ENCODE results near the gene SEC61G. TPM values are rescaled to one million over a fixed set of nuclear protein-coding genes. Genes with fewer than 3 reads are reported as not detected.

SEC61G gene
- total RNA-seq, 1 donor from 2014 or later, result 106 TPM

- Mint-ChIP-seq H3K36me3 (ENCODE audit: low read depth) (peaks cover 6% of the 10 kb centered on the region), H3K27ac (ENCODE audit: unreplicated experiment) (no peak overlapping the region), H3K4me3 (peak overlapping the region; percentile 98), H3K4me1 (peaks cover 22% of the 10 kb centered on the region), H3K9me3 (no peaks in the 10 kb centered on the region), H3K27me3 (ENCODE audit: low read depth) (peaks cover 10% of the 10 kb centered on the region)
- no peak for TF ChIP-seq CTCF (conservative IDR thresholded peaks at IDR 0.05)
- DNase-seq (ENCODE audit: low read depth, low spot score), result no peak
Observed at GRCh38 chr7:54757711-54758110, 1.3 kb downstream of the SEC61G start.

GRCh38 chr7:54749200-54749599, 9.8 kb downstream of the SEC61G start:
- DNase-seq (ENCODE audit: low read depth, low spot score), result no peak
- Mint-ChIP-seq H3K36me3 (ENCODE audit: low read depth) (peaks cover 27% of the 10 kb centered on the region), H3K27me3 (ENCODE audit: low read depth) (no peaks in the 10 kb centered on the region), H3K4me3 (no peak overlapping the region), H3K4me1 (no peaks in the 10 kb centered on the region), H3K9me3 (no peaks in the 10 kb centered on the region), H3K27ac (ENCODE audit: unreplicated experiment) (no peak overlapping the region)
- no peak for TF ChIP-seq CTCF (conservative IDR thresholded peaks at IDR 0.05)

GRCh38 chr7:54747234-54747633, 11.8 kb downstream of the SEC61G start:
- no peak overlapping the region for H3K27ac Mint-ChIP-seq (ENCODE audit: unreplicated experiment)
- peaks cover 21% of the 10 kb centered on the region for H3K36me3 Mint-ChIP-seq (ENCODE audit: low read depth)
- no peaks in the 10 kb centered on the region for H3K9me3 Mint-ChIP-seq
- H3K4me3 Mint-ChIP-seq, result no peak overlapping the region
- DNase-seq (ENCODE audit: low read depth, low spot score), result no peak
- H3K4me1 Mint-ChIP-seq, result no peaks in the 10 kb centered on the region
- no peaks in the 10 kb centered on the region for H3K27me3 Mint-ChIP-seq (ENCODE audit: low read depth)
- TF ChIP-seq CTCF (conservative IDR thresholded peaks at IDR 0.05), result no peak

GRCh38 chr7:54743580-54743979, 15.4 kb downstream of the SEC61G start:
- TF ChIP-seq CTCF (conservative IDR thresholded peaks at IDR 0.05), result no peak
- Mint-ChIP-seq H3K36me3 (ENCODE audit: low read depth) (peaks cover 19% of the 10 kb centered on the region), H3K4me1 (no peaks in the 10 kb centered on the region), H3K27me3 (ENCODE audit: low read depth) (no peaks in the 10 kb centered on the region), H3K4me3 (no peak overlapping the region), H3K27ac (ENCODE audit: unreplicated experiment) (no peak overlapping the region), H3K9me3 (no peaks in the 10 kb centered on the region)
- no peak for DNase-seq (ENCODE audit: low read depth, low spot score)

GRCh38 chr7:54738737-54739136, 20.3 kb downstream of the SEC61G start:
- Mint-ChIP-seq H3K9me3 (peaks cover 4% of the 10 kb centered on the region), H3K4me3 (no peak overlapping the region), H3K4me1 (no peaks in the 10 kb centered on the region), H3K36me3 (ENCODE audit: low read depth) (no peaks in the 10 kb centered on the region), H3K27me3 (ENCODE audit: low read depth) (no peaks in the 10 kb centered on the region), H3K27ac (ENCODE audit: unreplicated experiment) (no peak overlapping the region)
- no peak for DNase-seq (ENCODE audit: low read depth, low spot score)
- no peak for TF ChIP-seq CTCF (conservative IDR thresholded peaks at IDR 0.05)

- TF ChIP-seq CTCF (conservative IDR thresholded peaks at IDR 0.05), result no peak
- Mint-ChIP-seq H3K9me3 (no peaks in the 10 kb centered on the region), H3K27ac (ENCODE audit: unreplicated experiment) (no peak overlapping the region), H3K27me3 (ENCODE audit: low read depth) (no peaks in the 10 kb centered on the region), H3K36me3 (ENCODE audit: low read depth) (no peaks in the 10 kb centered on the region), H3K4me1 (no peaks in the 10 kb centered on the region), H3K4me3 (no peak overlapping the region)
- DNase-seq (ENCODE audit: low read depth, low spot score), result no peak
Observed at GRCh38 chr7:54729107-54729506, 29.9 kb downstream of the SEC61G start.
